Stimulated activated CD8-positive, alpha-beta memory T cell treated with anti-CD3 and anti-CD28 coated beads, Interleukin-12 subunit alpha, Interleukin-12 subunit beta, amount 100 ng/mL, for 4 hours (primary cell): ENCODE results near the gene TRIM60.
"Not testable (repeated sequence)": the region's sequence is repeated elsewhere in the genome, so short reads cannot be mapped to it uniquely, and the experiment has no call there.

Experiments
- DNase-seq: peaks from one replicate; pipeline ENCODE4 v3.0.0-alpha.2; 2020; ENCODE audit warnings: low read depth

TRIM60 gene

DNA sequence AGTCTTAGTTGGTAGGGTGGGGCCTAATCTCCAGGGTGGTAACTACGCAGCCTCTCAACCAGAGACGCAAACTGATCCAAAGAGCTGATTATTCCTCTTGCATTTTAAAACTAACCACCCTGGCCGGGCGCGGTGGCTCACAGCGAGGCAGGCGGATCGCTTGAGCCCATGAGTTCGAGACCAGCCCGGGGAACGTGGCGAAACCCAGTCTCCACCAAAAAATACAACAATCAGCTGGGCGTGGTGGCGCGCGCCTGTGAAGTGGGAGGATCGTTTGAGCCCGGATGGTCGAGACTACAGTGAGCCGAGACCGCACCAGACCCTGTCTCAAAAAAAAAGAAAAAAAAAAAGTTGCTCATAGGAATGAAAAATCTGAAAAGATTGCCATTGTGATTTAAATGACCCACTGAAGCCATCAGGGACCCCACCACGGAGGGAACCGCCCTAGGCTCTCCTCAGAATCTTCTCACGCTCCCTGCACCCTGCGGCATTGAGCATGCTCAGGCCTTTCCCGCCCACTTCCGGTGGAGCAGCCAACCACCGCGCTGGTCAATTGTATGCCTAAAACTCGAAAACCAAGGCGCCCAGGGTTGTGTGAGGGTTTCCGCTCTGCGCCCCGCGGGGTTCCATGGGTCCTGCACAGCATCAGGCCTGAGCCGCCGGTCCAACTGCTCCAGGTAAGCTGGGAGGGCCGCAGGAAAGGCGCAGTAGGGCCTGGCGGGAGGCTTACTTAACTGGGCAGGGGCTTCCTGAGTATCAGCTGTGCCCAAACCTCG is at the start of gene TRIM60:
Gene TRIM60 (plus strand): TSS at position 564 of the 776 bp plus-strand sequence. CDS start 8,074 bp downstream, outside the sequence.
- no peak for DNase-seq

DNA sequence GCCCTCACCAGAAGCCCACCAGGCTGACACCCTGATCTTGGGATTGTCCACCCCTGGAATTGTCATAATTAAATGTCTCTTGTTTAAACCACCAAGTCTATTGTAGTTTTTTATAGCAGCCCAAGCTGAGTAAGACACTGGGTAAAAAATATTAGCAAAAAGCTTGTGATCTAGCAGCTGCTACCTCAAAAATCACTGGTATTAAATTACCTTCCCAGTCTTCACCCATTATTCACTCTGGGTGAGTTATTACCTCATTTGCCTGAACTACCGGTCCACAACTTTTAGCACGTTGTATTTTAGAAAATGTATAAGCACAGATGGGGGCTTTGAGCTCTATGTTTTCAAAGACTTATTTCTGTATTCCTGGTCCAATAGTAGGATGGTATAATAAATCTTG is 42.3 kb upstream of the TRIM60 start:
- DNase-seq: no peak

DNA sequence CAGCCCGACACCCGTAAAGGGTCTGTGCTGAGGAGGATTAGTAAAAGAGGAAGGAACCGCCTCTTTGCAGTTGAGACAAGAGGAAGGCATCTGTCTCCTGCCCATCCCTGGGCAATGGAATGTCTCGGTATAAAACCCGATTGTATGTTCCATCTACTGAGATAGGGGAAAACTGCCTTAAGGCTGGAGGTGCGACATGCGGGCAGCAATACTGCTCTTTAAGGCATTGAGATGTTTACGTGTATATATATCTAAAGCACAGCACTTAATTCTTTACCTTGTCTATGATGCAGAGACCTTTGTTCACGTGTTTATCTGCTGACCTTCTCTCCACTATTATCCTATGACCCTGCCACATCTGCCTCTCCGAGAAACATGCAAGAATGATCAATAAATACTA is 41.0 kb upstream of the TRIM60 start:
- not testable (repeated sequence) for DNase-seq

GRCh38 chr4:164996123-164996522 is 35.7 kb upstream of the TRIM60 start:
- DNase-seq: not testable (repeated sequence)

DNA sequence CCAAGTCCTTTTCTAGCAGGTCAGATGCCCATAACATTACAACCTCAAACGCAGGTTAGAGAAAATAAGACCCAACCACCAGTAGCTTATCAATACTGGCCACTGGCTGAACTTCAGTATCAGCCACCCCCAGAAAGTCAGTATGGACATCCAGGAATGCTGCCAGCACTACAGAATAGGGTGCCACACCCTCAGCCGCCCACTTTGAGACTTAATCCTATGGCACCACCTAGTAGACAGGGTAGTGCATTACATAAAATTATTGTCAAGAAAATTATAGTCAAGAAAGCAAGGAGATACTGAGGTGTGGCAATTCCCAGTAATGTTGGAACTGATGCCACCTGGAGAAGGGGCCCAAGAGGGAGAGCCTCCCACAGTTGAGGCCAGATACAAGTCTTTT is 34.5 kb upstream of the TRIM60 start:
- no peak for DNase-seq

GRCh38 chr4:164997941-164998340 is 33.9 kb upstream of the TRIM60 start:
- no peak for DNase-seq

DNA sequence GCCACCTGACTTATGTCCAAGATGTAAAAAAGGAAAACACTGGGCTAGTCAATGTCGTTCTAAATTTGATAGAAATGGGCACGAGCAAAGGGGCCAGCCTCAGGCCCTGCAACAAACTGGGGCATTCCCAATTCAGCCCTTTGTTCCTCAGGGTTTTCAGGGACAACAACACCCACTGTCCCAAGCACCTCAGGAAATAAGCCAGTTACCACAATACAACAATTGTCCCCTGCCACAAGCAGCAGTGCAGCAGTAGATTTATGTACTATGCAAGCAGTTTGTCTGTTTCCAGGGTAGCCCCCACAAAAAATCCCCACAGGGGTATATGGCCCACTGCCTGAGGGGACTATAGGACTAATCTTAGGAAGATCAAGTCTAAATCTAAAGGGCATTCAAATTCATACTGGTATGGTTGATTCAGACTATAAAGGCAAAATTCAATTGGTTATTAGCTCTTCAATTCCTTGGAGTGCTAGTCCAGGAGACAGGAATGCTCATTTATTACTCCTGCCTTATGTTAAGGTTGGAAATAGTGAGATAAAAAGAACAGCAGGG is 33.2 kb upstream of the TRIM60 start:
- not testable (repeated sequence) for DNase-seq

DNA sequence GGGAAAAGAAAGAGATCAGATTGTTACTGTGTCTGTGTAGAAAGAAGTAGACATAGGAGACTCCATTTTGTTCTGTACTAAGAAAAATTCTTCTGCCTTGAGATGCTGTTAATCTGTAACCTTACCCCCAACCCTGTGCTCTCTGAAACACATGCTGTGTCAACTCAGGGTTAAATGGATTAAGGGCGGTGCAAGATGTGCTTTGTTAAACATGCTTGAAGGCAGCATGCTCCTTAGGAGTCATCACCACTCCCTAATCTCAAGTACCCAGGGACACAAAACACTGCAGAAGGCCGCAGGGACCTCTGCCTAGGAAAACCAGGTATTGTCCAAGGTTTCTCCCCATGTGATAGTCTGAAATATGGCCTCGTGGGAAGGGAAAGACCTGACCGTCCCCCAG is 29.8 kb upstream of the TRIM60 start:
- DNase-seq: not testable (repeated sequence)

DNA sequence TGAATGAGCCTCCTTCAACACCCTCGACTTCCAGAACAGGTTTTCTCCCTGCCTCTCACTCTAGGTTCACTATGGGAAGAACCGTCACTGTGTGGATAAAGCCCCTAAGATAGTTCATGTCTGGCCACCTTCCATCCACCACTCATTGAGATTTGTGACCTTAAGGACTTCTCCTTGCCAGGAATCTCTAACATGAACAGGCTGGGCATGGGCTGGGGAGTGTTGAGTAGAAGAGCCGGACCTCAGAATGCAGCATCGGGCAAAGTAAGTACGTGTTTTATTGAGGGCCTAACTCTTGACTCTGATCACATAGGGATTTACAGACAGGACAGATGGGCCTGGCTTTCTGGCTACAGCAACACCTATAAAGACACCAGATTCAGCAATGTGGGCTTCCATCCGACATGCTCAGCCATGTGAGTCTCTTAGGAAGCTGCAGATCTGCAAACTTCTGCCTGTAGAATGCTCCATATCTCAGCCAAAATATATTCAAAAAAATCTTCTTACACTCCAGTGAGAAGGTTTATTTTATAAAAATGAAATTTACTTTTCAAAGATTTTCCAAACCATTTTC is 26.4 kb upstream of the TRIM60 start:
- no peak for DNase-seq

- DNase-seq: no peak
Observed at GRCh38 chr4:165006456-165006855, 25.3 kb upstream of the TRIM60 start.

GRCh38 chr4:165006886-165007285 is 24.9 kb upstream of the TRIM60 start:
- DNase-seq: no peak

DNA sequence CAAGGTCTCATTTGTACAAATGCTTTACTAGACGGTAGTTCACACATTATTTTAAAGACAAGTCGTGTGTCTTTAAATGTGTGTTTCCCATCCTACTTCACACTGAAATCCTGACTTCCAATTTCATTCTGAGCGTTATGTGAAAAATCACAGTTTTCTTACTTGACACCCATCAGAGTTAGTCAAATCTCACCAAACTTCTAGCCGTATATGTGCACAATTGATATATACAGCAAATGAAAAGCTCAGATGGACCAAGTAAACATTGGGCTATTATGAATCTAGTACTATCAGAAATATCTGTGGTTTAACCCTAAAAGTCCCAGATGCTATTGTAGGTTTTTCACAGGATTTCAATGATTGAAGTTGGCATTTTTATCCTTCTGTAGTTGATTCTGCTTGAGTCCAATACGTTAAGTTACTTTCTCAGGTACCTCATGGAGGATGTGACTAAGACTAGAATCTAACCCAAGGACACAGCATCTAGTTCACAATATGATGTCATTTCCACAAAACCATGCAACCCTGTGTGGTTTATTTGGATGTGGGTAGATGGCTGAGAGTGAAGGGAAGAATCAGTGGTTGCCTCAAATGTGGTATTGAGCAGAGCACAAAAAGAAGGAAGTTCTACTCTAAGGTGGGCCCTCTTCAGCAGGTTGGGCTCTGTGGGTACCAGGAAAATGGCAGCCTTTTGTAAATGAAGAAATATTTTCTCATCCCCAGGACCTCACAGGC is 22.1 kb upstream of the TRIM60 start:
- DNase-seq: no peak

GRCh38 chr4:165010487-165010886 is 21.3 kb upstream of the TRIM60 start:
- DNase-seq: no peak

GRCh38 chr4:165010991-165011390 is 20.8 kb upstream of the TRIM60 start:
- no peak for DNase-seq

- no peak for DNase-seq
Observed at GRCh38 chr4:165011403-165011802, 20.4 kb upstream of the TRIM60 start.

- DNase-seq: no peak
Observed at GRCh38 chr4:165013691-165014090, 18.1 kb upstream of the TRIM60 start.

GRCh38 chr4:165016971-165017370 is 14.8 kb upstream of the TRIM60 start:
- DNase-seq: no peak

DNA sequence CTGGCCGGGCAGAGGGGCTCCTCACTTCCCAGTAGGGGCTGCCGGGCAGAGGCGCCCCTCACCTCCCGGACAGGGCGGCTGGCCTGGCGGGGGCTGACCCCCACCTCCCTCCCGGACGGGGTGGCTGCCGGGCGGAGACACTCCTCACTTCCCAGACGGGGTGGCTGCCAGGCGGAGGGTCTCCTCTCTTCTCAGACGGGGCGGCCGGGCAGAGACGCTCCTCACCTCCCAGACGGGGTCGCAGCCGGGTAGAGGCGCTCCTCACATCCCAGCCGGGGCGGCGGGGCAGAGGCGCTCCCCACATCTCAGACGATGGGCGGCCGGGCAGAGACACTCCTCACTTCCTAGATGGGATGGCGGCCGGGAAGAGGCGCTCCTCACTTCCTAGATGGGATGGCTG is 11.8 kb upstream of the TRIM60 start:
- DNase-seq: not testable (repeated sequence)

DNA sequence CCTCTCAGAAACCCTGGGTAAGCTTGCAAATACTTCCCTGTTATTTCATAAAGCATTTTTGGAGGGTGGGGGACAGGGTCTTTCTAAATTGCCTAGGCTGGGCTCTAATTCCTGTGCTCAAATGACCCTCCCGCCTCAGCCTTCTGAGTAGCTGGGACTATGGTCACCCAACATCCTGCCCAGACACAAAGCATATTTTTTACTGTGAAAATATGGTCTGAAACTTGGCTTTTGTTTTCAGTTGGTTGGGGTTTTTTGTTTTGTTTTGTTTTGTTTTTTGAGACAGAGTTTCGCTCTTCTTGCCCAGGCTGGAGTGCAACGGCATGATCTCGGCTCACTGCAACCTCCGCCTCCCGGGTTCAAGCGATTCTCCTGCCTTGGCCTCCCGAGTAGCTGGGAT is 6.0 kb upstream of the TRIM60 start:
- not testable (repeated sequence) for DNase-seq

- no peak for DNase-seq
Observed at GRCh38 chr4:165027762-165028402, 3.9 kb upstream of the TRIM60 start.

DNA sequence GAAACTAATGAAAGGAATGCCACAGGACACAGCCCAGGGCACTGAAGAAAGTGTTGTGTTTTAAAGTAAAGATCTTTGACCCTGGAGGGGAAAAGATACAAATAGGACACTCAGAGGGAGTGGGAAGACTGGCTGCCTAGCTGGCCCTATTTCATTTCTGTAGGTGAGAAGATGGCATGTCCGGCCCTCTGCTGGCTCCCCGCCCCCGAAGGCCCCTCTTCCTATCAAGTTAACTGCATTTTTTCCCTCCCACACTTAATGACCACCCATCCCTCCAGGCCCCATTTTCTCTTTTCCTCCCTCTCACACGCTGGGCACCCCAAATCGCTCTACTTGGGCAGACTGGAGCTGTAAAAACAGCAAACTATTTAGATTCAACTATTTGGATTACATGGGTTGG is 16.4 kb downstream of the TRIM60 start:
- DNase-seq: no peak

DNA sequence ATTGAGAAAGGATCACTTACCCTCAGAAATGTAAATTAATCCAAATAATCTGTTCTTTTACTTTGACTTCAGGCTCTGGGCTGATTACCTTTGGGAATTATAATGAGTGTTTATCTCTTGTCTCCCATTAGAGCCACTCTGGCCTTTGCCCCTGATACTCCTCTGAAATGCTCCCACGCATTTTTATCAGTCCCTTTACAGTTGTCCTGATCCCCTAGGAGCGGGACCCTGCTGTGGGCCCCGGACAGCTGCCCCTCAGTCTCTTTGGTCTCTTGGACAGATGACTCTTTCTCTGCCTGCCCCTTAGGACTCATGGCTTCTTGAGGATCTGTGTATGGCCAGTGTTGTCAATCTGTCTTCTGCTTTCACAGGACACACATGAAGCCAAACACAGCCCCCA is 20.8 kb downstream of the TRIM60 start:
- no peak for DNase-seq
